SK-N-SH (cell line): ENCODE results near the gene VSIG2. TPM values are rescaled to one million over a fixed set of nuclear protein-coding genes. Genes with fewer than 3 reads are reported as not detected.

Experiments
- CTCF ChIA-PET: fragments of 300-600, 350-600 bp; formaldehyde crosslinking; extraction: SDS; loops from one replicate; lab custom pipeline; 2021; lab: Yijun Ruan, JAX
- POLR2A ChIA-PET: fragments of 350-600 bp; sonication (Branson Sonifier 250); formaldehyde crosslinking; extraction: SDS; loops from one replicate; lab custom pipeline; 2020; ENCODE audit warnings: antibody characterized with exemption, inconsistent platforms; lab: Yijun Ruan, JAX
- DNase-seq: peaks from one replicate; pipeline ENCODE4 v3.0.0; 2012
- H2AFZ ChIP-seq: fragments of 200-600 bp; sonication (generic); 2 replicates; pipeline ENCODE4 v1.8.1; 2016; ENCODE audit warnings: antibody characterized with exemption, mild to moderate bottlenecking, low read depth
- H3F3A ChIP-seq: fragments of 200-600 bp; sonication (generic); replicated peaks from 2 replicates; pipeline ENCODE3; 2016; ENCODE audit warnings: antibody characterized with exemption, mild to moderate bottlenecking; ENCODE audit not compliant: insufficient read depth
- H3K27ac ChIP-seq, 2 experiments: fragments of 200-500 bp in 1 of 2; fragments of 200-600 bp in 1 of 2; sonication (Bioruptor generic) in 1 of 2; sonication (generic), shearing (Covaris generic) in 1 of 2; 2 replicates each; pipeline versions ENCODE4 v1.5.1 to v1.6.1; 2014 to 2016; ENCODE audit warnings: low read depth in 2 of 2, inconsistent platforms in 1 of 2, low read length in 1 of 2, mild to moderate bottlenecking in 1 of 2, mixed read lengths in 1 of 2
- H3K27me3 ChIP-seq: fragments of 200-600 bp; sonication (generic), shearing (Covaris generic); 2 replicates; pipeline ENCODE4 v1.6.1; 2016; ENCODE audit warnings: mixed run types; ENCODE audit not compliant: insufficient read depth
- H3K36me3 ChIP-seq, 2 experiments: fragments of 200-500 bp in 1 of 2; fragments of 200-600 bp in 1 of 2; sonication (Bioruptor generic) in 1 of 2; sonication (generic) in 1 of 2; replicated peaks in 1 of 2; 2 replicates each; pipeline versions ENCODE3 to v1.5.1; 2014 to 2016; ENCODE audit warnings: low read length in 1 of 2, mild to moderate bottlenecking in 1 of 2; ENCODE audit not compliant: insufficient read depth in 2 of 2, control insufficient read depth in 1 of 2
- H3K4me1 ChIP-seq, 2 experiments: fragments of 200-500 bp in 1 of 2; fragments of 200-600 bp in 1 of 2; sonication (Bioruptor generic) in 1 of 2; sonication (generic), shearing (Covaris generic) in 1 of 2; 2 replicates each; pipeline versions ENCODE4 v1.5.1 to v1.6.1; 2014 to 2016; ENCODE audit warnings: low read depth in 1 of 2, low read length in 1 of 2, mixed run types in 1 of 2; ENCODE audit not compliant: insufficient read depth in 2 of 2, control insufficient read depth in 1 of 2
- H3K4me2 ChIP-seq: fragments of 200-600 bp; sonication (generic), shearing (Covaris generic); 2 replicates; pipeline ENCODE4 v1.6.1; 2017; ENCODE audit warnings: mixed run types
- H3K4me3 ChIP-seq, 2 experiments: fragments of 200-500 bp in 1 of 2; fragments of 200-600 bp in 1 of 2; sonication (Bioruptor generic) in 1 of 2; sonication (generic), shearing (Covaris generic) in 1 of 2; 2 replicates each; pipeline versions ENCODE4 v1.5.1 to v1.8.1; 2014 to 2016; ENCODE audit warnings: low read depth in 2 of 2, inconsistent platforms in 1 of 2, low read length in 1 of 2, mild to moderate bottlenecking in 1 of 2, mixed read lengths in 1 of 2, moderate library complexity in 1 of 2
- H3K79me2 ChIP-seq: fragments of 200-600 bp; sonication (generic); 2 replicates; pipeline ENCODE4 v1.8.1; 2017; ENCODE audit warnings: mild to moderate bottlenecking; ENCODE audit not compliant: insufficient read depth
- H3K9ac ChIP-seq: fragments of 200-600 bp; sonication (generic); 2 replicates; pipeline ENCODE4 v1.6.1; 2017; ENCODE audit warnings: mixed run types
- H3K9me2 ChIP-seq: fragments of 200-600 bp; sonication (generic); 2 replicates; pipeline ENCODE4 v1.6.1; 2017; ENCODE audit warnings: mixed run types
- H3K9me3 ChIP-seq: fragments of 200-600 bp; sonication (generic); 2 replicates; pipeline ENCODE4 v1.6.1; 2017; ENCODE audit warnings: mixed run types, mild to moderate bottlenecking, moderate library complexity
- H4K20me1 ChIP-seq: fragments of 200-600 bp; sonication (generic); 2 replicates; pipeline ENCODE4 v1.6.1; 2017; ENCODE audit warnings: mild to moderate bottlenecking, mixed run types; ENCODE audit not compliant: insufficient read depth
- CTCF ChIP-seq: fragments of 200-600 bp; sonication (generic); IDR thresholded peaks from 2 replicates; pipeline ENCODE4 v1.6.1; 2017; ENCODE audit warnings: antibody characterized with exemption, mild to moderate bottlenecking, moderate library complexity
- EP300 ChIP-seq, 2 experiments: IDR thresholded peaks; 2 replicates each; pipeline versions ENCODE4 v1.4.0 to v1.6.1; 2012; ENCODE audit warnings: borderline replicate concordance in 1 of 2, low read depth in 1 of 2, low read length in 1 of 2
- FOXJ3 ChIP-seq: sonication (generic); formaldehyde crosslinking; IDR thresholded peaks from 2 replicates; pipeline ENCODE4 v1.5.1; 2020; ENCODE audit warnings: mild to moderate bottlenecking, missing genetic modification reagents
- FOXM1 ChIP-seq: IDR thresholded peaks from 2 replicates; pipeline ENCODE4 v1.4.0; 2012; ENCODE audit warnings: low read depth, mild to moderate bottlenecking
- GABPA ChIP-seq: IDR thresholded peaks from 2 replicates; pipeline ENCODE4 v1.4.0; 2012; ENCODE audit warnings: low read depth, mild to moderate bottlenecking
- IRF3 ChIP-seq: fragments of 150-350 bp; IDR thresholded peaks from 2 replicates; pipeline ENCODE4 v1.6.1; 2016; ENCODE audit warnings: mild to moderate bottlenecking, low read depth, low read length
- MXI1 ChIP-seq: IDR thresholded peaks from 2 replicates; pipeline ENCODE4 v1.6.1; 2012; ENCODE audit warnings: mild to moderate bottlenecking, low read depth, low read length, improper control_type of control experiment
- NRF1 ChIP-seq: IDR thresholded peaks from 2 replicates; pipeline ENCODE4 v1.6.1; 2012; ENCODE audit warnings: low read depth, mild to moderate bottlenecking, low read length
- RAD21 ChIP-seq: IDR thresholded peaks from 2 replicates; pipeline ENCODE4 v1.6.1; 2012; ENCODE audit warnings: mild to moderate bottlenecking, low read length
- RXRA ChIP-seq: IDR thresholded peaks from 2 replicates; pipeline ENCODE4 v1.4.0; 2012; ENCODE audit warnings: low read depth, mild to moderate bottlenecking, borderline replicate concordance
- SMC3 ChIP-seq: IDR thresholded peaks from 2 replicates; pipeline ENCODE4 v1.6.1; 2012; ENCODE audit warnings: low read depth, low read length, improper control_type of control experiment
- TCF12 ChIP-seq: IDR thresholded peaks from 2 replicates; pipeline ENCODE4 v1.4.0; 2012
- WGBS: methylation state at CpG from one replicate; pipeline ENCODE4 v1.1.6; 2017; ENCODE audit warnings: low lambda C conversion rate; 5-methylcytosine and 5-hydroxymethylcytosine counted together
- polyA plus RNA-seq, 3 experiments: library from polyadenylated mRNA; depleted of rRNA; stranded (reverse); fragments of >200 nt; gene quantifications; 2 replicates each; pipeline ENCODE4 v1.2.3, GENCODE V29; 2012
- TF ChIP-seq, protein P1 (sequence below): IDR thresholded peaks from 2 replicates; pipeline ENCODE4 v1.4.0; 2012; ENCODE audit warnings: low read depth

VSIG2 gene
- polyA plus RNA-seq, 1 of the 3 experiments (the other 2 are of a cell fraction), result not detected

GRCh38 chr11:124732230-124732629 lies 19.8 kb downstream of the VSIG2 start:
- H3K9me2 ChIP-seq, result no peaks in the 10 kb centered on the region
- POLR2A ChIA-PET, result no interaction called here
- no peak overlapping the region for H3K4me3 ChIP-seq
- no peak for DNase-seq
- no peaks in the 10 kb centered on the region for H3F3A ChIP-seq
- no peaks in the 10 kb centered on the region for H3K27me3 ChIP-seq
- no peaks in the 10 kb centered on the region for H3K9me3 ChIP-seq
- TF ChIP-seq NRF1 (no peak), MXI1 (no peak), FOXJ3 (CRISPR knock-in tag) (no peak), SMC3 (no peak), TCF12 (no peak), IRF3 (no peak), EP300 (IDR thresholded peaks at IDR 0.05; ENCODE audit: borderline replicate concordance in 1 of 2, low read depth in 1 of 2, low read length in 1 of 2) (no peak), GABPA (no peak), RAD21 (no peak), FOXM1 (no peak)
- H3K9ac ChIP-seq, result no peak overlapping the region
- H3K4me1 ChIP-seq, result peaks cover 0 to 5% of the 10 kb centered on the region in 2 experiments; a peak in 1 of 4 replicates
- no peaks in the 10 kb centered on the region for H3K79me2 ChIP-seq
- no peaks in the 10 kb centered on the region for H4K20me1 ChIP-seq
- H2AFZ ChIP-seq, result no peak overlapping the region
- CTCF ChIA-PET, result no interaction called here
- no peaks in the 10 kb centered on the region for H3K36me3 ChIP-seq
- 80% methylated on average over 4 of the region's 4 CpGs for WGBS
- no peak overlapping the region for H3K27ac ChIP-seq
- no peak overlapping the region for H3K4me2 ChIP-seq

DNA sequence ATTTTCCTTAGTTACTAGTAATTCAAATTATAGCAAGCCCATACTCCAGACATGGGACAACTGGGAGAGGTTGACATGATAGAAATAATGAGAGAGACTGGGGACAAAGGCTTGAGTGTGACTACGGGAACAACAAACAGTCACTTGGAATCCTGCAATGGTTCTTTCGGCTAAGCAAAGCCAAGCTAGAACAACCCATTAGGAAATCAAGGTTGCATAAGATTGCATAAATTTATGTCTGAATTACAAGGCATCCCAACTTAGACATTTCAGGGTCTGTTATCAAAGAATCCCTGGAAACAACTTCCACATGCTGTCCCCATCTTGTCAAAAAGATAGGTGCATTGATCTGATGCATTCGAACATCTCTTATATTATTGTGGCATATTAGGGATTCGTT lies 22.5 kb downstream of the VSIG2 start:
- Histone ChIP-seq H3K27me3 (no peaks in the 10 kb centered on the region), H3K9me2 (no peaks in the 10 kb centered on the region), H3K9ac (no peak overlapping the region), H3F3A (peaks cover 11% of the 10 kb centered on the region), H3K4me2 (no peak overlapping the region), H3K4me1 (peaks cover 5 to 22% of the 10 kb centered on the region in 2 experiments; a peak in 2 of 4 replicates), H3K36me3 (no peaks in the 10 kb centered on the region), H3K79me2 (no peaks in the 10 kb centered on the region), H3K9me3 (no peaks in the 10 kb centered on the region), H4K20me1 (no peaks in the 10 kb centered on the region), H3K4me3 (no peak overlapping the region), H2AFZ (no peak overlapping the region), H3K27ac (no peak overlapping the region)
- ChIA-PET POLR2A (no interaction called here), CTCF (interaction anchor here (1.1 kb wide), 1 partner anchor 64 kb away, joined by 3 read pairs; no protein-coding TSS in a partner anchor)
- WGBS, result 72% methylated on average over 4 of the region's 4 CpGs
- DNase-seq, result no peak
- TF ChIP-seq RXRA (no peak), CTCF (no peak)
- TF ChIP-seq, protein P1, sequence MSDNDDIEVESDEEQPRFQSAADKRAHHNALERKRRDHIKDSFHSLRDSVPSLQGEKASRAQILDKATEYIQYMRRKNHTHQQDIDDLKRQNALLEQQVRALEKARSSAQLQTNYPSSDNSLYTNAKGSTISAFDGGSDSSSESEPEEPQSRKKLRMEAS, result no peak
